ENCODE measurements around the gene PSPC1. TPM values are rescaled to one million over a fixed set of nuclear protein-coding genes. Genes with fewer than 3 reads are reported as not detected.

PSPC1 gene
- total and polyA plus RNA-seq, 8 donors = 19.2 to 256 (median 79.3) TPM

GRCh38 chr13:19676168-19676567 lies 106.6 kb downstream of the PSPC1 start:
- no peaks in the 10 kb centered on the region for H3K27me3 ChIP-seq
- no peak overlapping the region for H3K27ac ChIP-seq
- WGBS, 5 donors = 89 to 94% (median 92%) methylated on average over 3 of the region's 3 CpGs
- H3K4me3 ChIP-seq = no peak overlapping the region
- intact Hi-C loops (cut with DNase I; ENCODE audit: low total_unique reads) = no loop called here
- no peak for DNase-seq
- TF ChIP-seq POLR2AphosphoS5 (IDR thresholded peaks at IDR 0.05) (no peak), POLR2A (IDR thresholded peaks at IDR 0.05) (no peak), EP300 (IDR thresholded peaks at IDR 0.05) (no peak), CTCF (IDR thresholded peaks at IDR 0.05) (no peak)
- no peaks in the 10 kb centered on the region for H3K9me3 ChIP-seq
- peaks cover 18 to 76% (median 59%) of the 10 kb centered on the region in 4 donors for H3K36me3 ChIP-seq
- H3K4me1 ChIP-seq = peaks cover 0 to 16% (median 5%) of the 10 kb centered on the region in 4 donors

- peaks cover 0 to 16% (median 5%) of the 10 kb centered on the region in 4 donors for H3K4me1 ChIP-seq
- H3K27ac ChIP-seq = no peak overlapping the region
- H3K27me3 ChIP-seq = no peaks in the 10 kb centered on the region
- no peak for DNase-seq
- intact Hi-C loops (cut with DNase I; ENCODE audit: low total_unique reads) = no loop called here
- no peak for TF ChIP-seq CTCF (IDR thresholded peaks at IDR 0.05)
- no peak for TF ChIP-seq EP300 (IDR thresholded peaks at IDR 0.05)
- TF ChIP-seq POLR2A (IDR thresholded peaks at IDR 0.05) = no peak
- TF ChIP-seq POLR2AphosphoS5 (IDR thresholded peaks at IDR 0.05) = no peak
- H3K4me3 ChIP-seq = no peak overlapping the region
- peaks cover 30 to 88% (median 72%) of the 10 kb centered on the region in 4 donors for H3K36me3 ChIP-seq
- 93 to 96% (median 94%) methylated on average over 10 of the region's 10 CpGs for WGBS, 5 donors
- no peaks in the 10 kb centered on the region for H3K9me3 ChIP-seq
Observed at GRCh38 chr13:19674898-19675297, 107.8 kb downstream of the PSPC1 start.

- no peak overlapping the region for H3K4me3 ChIP-seq
- TF ChIP-seq CTCF (IDR thresholded peaks at IDR 0.05) (no peak), POLR2AphosphoS5 (IDR thresholded peaks at IDR 0.05) (peak in 1 of 3 donors; percentile 27), EP300 (IDR thresholded peaks at IDR 0.05) (no peak)
- intact Hi-C loops (cut with DNase I; ENCODE audit: low total_unique reads) = no loop called here
- H3K27ac ChIP-seq = peak overlapping the region in 2 of 5 donors; percentile 31 to 44
- no peaks in the 10 kb centered on the region for H3K27me3 ChIP-seq
- DNase-seq = no peak
- H3K36me3 ChIP-seq = peaks cover 40 to 93% (median 81%) of the 10 kb centered on the region in 4 donors
- peaks cover 0 to 16% (median 5%) of the 10 kb centered on the region in 4 donors for H3K4me1 ChIP-seq
- no peaks in the 10 kb centered on the region for H3K9me3 ChIP-seq
- 43 to 70% (median 60%) methylated on average over 11 of the region's 11 CpGs for WGBS, 5 donors
Observed at GRCh38 chr13:19673473-19674430, 109.0 kb downstream of the PSPC1 start.

- DNase-seq = no peak
- TF ChIP-seq EP300 (IDR thresholded peaks at IDR 0.05) (no peak), POLR2AphosphoS5 (IDR thresholded peaks at IDR 0.05) (no peak), CTCF (IDR thresholded peaks at IDR 0.05) (no peak), POLR2A (IDR thresholded peaks at IDR 0.05) (no peak)
- H3K4me3 ChIP-seq = no peak overlapping the region
- intact Hi-C loops (cut with DNase I; ENCODE audit: low total_unique reads) = no loop called here
- 60 to 70% (median 66%) methylated on average over 5 of the region's 5 CpGs for WGBS, 5 donors
- H3K9me3 ChIP-seq = no peaks in the 10 kb centered on the region
- no peaks in the 10 kb centered on the region for H3K27me3 ChIP-seq
- H3K36me3 ChIP-seq = peaks cover 45 to 95% (median 87%) of the 10 kb centered on the region in 4 donors
- H3K27ac ChIP-seq = no peak overlapping the region
- peaks cover 0 to 16% (median 5%) of the 10 kb centered on the region in 4 donors for H3K4me1 ChIP-seq
Observed at GRCh38 chr13:19672990-19673389, 109.8 kb downstream of the PSPC1 start.

All from stomach (tissue), 9 donors.